K562 (cell line): ENCODE data around the gene DKK1. TPM values are rescaled to one million over a fixed set of nuclear protein-coding genes. Genes with fewer than 3 reads are reported as not detected.

Source experiments
- ATAC-seq: fragments of 200-7000 bp; cut with Tn5 transposase; 3 replicates; pipeline ENCODE4 v1.9.1; 2020; ENCODE audit warnings: moderate library complexity
- BruUV-seq: library from RNA; stranded (reverse); fragments of 400-500 nt; replicated peaks from 2 replicates; lab custom pipeline; 2021; lab: Mats Ljungman, UMichigan
- CTCF ChIA-PET: fragments of 300-600 bp; formaldehyde crosslinking; extraction: SDS; loops from one replicate; lab custom pipeline; 2021; ENCODE audit warnings: low intra/inter-chr PET ratio; lab: Yijun Ruan, JAX
- POLR2A ChIA-PET: fragments of 300-600, 350-650 bp; sonication (Branson Sonifier 250); formaldehyde crosslinking; extraction: SDS; loops from one replicate; lab custom pipeline; 2021; ENCODE audit warnings: antibody characterized with exemption, inconsistent platforms; lab: Yijun Ruan, JAX
- DNase-seq, 4 experiments: peaks; one replicate each; pipeline versions ENCODE4 v3.0.0 to v3.0.0-alpha.2; 2011 to 2018; ENCODE audit warnings: low spot score in 3 of 4, mixed read lengths in 3 of 4; ENCODE audit errors: extremely low read depth in 1 of 4
- FAIRE-seq: peaks from 2 replicates; lab custom pipeline; 2011; peaks lifted over from hg19 to GRCh38; lab: Jason Lieb, UNC
- H2AFZ ChIP-seq: 2 replicates; pipeline ENCODE4 v1.6.0; 2011; ENCODE audit warnings: low read depth, low read length, control low read depth, inconsistent platforms
- H3K27ac ChIP-seq: fragments of 200-600 bp; 3 replicates; pipeline ENCODE4 v1.8.0; 2011; ENCODE audit warnings: low read depth, mild to moderate bottlenecking, control low read depth, inconsistent platforms, low read length, moderate library complexity, mixed read lengths; ENCODE audit errors: extremely low read depth
- H3K27me3 ChIP-seq, 2 experiments: fragments of 300-600 bp in 1 of 2; 2 replicates in 1 of 2; 3 replicates in 1 of 2; pipeline versions ENCODE4 v1.6.0 to v1.8.0; 2011; ENCODE audit warnings: inconsistent platforms in 2 of 2, low read length in 2 of 2, mild to moderate bottlenecking in 1 of 2, mixed read lengths in 1 of 2, moderate library complexity in 1 of 2; ENCODE audit not compliant: control insufficient read depth in 2 of 2, insufficient read depth in 2 of 2
- H3K36me3 ChIP-seq: fragments of 300-600 bp; 3 replicates; pipeline ENCODE4 v1.8.0; 2011; ENCODE audit warnings: mild to moderate bottlenecking, low read length, inconsistent platforms; ENCODE audit not compliant: control insufficient read depth, insufficient read depth
- H3K4me1 ChIP-seq, 2 experiments: fragments of 200-600 bp in 1 of 2; replicated peaks in 1 of 2; 2 replicates in 1 of 2; 3 replicates in 1 of 2; pipeline versions ENCODE4 v1.5.1 to v1.8.0; 2011; ENCODE audit warnings: inconsistent platforms in 2 of 2, low read length in 2 of 2, mild to moderate bottlenecking in 1 of 2, mixed read lengths in 1 of 2, moderate library complexity in 1 of 2; ENCODE audit not compliant: control insufficient read depth in 2 of 2, insufficient read depth in 2 of 2
- H3K4me2 ChIP-seq: 2 replicates; pipeline ENCODE4 v1.6.1; 2011; ENCODE audit warnings: low read length, control low read depth, inconsistent platforms, mixed read lengths; ENCODE audit not compliant: insufficient read depth
- H3K4me3 ChIP-seq: fragments of 200-600 bp; sonication (generic), shearing (Covaris generic); 2 replicates; pipeline ENCODE4 v1.5.1; 2016; ENCODE audit warnings: control low read depth, inconsistent platforms
- H3K79me2 ChIP-seq: fragments of 200-600 bp; 3 replicates; pipeline ENCODE4 v1.8.0; 2011; ENCODE audit warnings: low read length, inconsistent platforms; ENCODE audit not compliant: control insufficient read depth, insufficient read depth
- H3K9ac ChIP-seq, 2 experiments: 2 replicates each; pipeline versions ENCODE4 v1.6.0 to v1.6.1; 2011; ENCODE audit warnings: low read depth in 2 of 2, low read length in 2 of 2, control low read depth in 1 of 2, inconsistent platforms in 1 of 2, mild to moderate bottlenecking in 1 of 2, mixed read lengths in 1 of 2; ENCODE audit not compliant: insufficient read depth in 1 of 2
- H3K9me1 ChIP-seq: one replicate; pipeline ENCODE4 v1.6.0; 2011; ENCODE audit warnings: inconsistent platforms, mild to moderate bottlenecking, low read length, moderate library complexity; ENCODE audit not compliant: control insufficient read depth, insufficient read depth
- H3K9me3 ChIP-seq: replicated peaks from 2 replicates; pipeline ENCODE4 v1.5.1; 2011; ENCODE audit warnings: low read depth, low read length, inconsistent platforms; ENCODE audit not compliant: control insufficient read depth, insufficient read depth
- H4K20me1 ChIP-seq: replicated peaks from 2 replicates; pipeline ENCODE4 v1.6.1; 2011; ENCODE audit warnings: low read length, inconsistent platforms, mixed read lengths; ENCODE audit not compliant: control insufficient read depth, insufficient read depth
- HEY1 ChIP-seq: fragments of 250-450 bp; sonication (Bioruptor Pico); IDR thresholded peaks from 2 replicates; pipeline ENCODE4 v1.5.0; 2020; ENCODE audit warnings: mild to moderate bottlenecking, moderate library complexity, borderline replicate concordance
- MAFF ChIP-seq: IDR thresholded peaks from 2 replicates; pipeline ENCODE4 v1.6.1; 2012; ENCODE audit warnings: low read length, improper control_type of control experiment
- NFE2 ChIP-seq: IDR thresholded peaks from 2 replicates; pipeline ENCODE4 v1.6.1; 2014; ENCODE audit warnings: antibody characterized with exemption, low read depth
- RFX5 ChIP-seq: IDR thresholded peaks from 2 replicates; pipeline ENCODE4 v1.6.1; 2011; ENCODE audit warnings: low read depth, mild to moderate bottlenecking, improper control_type of control experiment, low read length
- SIRT6 ChIP-seq: IDR thresholded peaks from one replicate; pipeline ENCODE4 v1.6.1; 2012; ENCODE audit warnings: low read depth, mild to moderate bottlenecking, control low read depth, inconsistent platforms, low read length, moderate library complexity
- SIX5 ChIP-seq, 2 experiments: IDR thresholded peaks; 2 replicates each; pipeline ENCODE4 v1.6.1; 2011; ENCODE audit warnings: low read length in 2 of 2, borderline replicate concordance in 1 of 2, low read depth in 1 of 2, mild to moderate bottlenecking in 1 of 2, moderate library complexity in 1 of 2; ENCODE audit not compliant: insufficient read depth in 1 of 2
- SRSF3 ChIP-seq: fragments of 200-400 bp; formaldehyde crosslinking; IDR thresholded peaks from 2 replicates; pipeline ENCODE4 v1.6.1; 2016; ENCODE audit warnings: mild to moderate bottlenecking, low read length, moderate library complexity; ENCODE audit not compliant: insufficient read depth
- TCF3 ChIP-seq: sonication (generic); formaldehyde crosslinking; IDR thresholded peaks from 2 replicates; pipeline ENCODE4 v1.4.0; 2020; ENCODE audit warnings: mild to moderate bottlenecking, missing genetic modification reagents
- XRCC4 ChIP-seq: IDR thresholded peaks from one replicate; pipeline ENCODE4 v1.6.1; 2011; ENCODE audit not compliant: insufficient read depth, insufficient read length; ENCODE audit errors: extremely low read depth
- ZNF584 ChIP-seq: fragments of 200-800 bp; sonication (Bioruptor generic); IDR thresholded peaks from 2 replicates; pipeline ENCODE4 v1.6.1; 2016; ENCODE audit warnings: low read depth, mild to moderate bottlenecking, missing genetic modification characterization, missing compliant biosample characterization
- WGBS: fragments of 100-300 bp; shearing (Covaris generic); methylation state at CpG from one replicate; pipeline ENCODE4 v1.1.6; 2016; ENCODE audit warnings: low coverage, mixed read lengths; ENCODE audit not compliant: insufficient coverage; ENCODE audit errors: missing lambda C conversion rate; 5-methylcytosine and 5-hydroxymethylcytosine counted together
- in situ Hi-C: fragments of 300-500 bp; cut with MboI; formaldehyde crosslinking; loops from 4 replicates; pipeline ENCODE4 v1.15.0; 2018; ENCODE audit warnings: inconsistent platforms, mixed read lengths
- intact Hi-C: fragments of 100-400 bp; cut with micrococcal nuclease; formaldehyde crosslinking; loops from 2 replicates; pipeline ENCODE4 v1.14.2; 2022
- polyA plus RNA-seq, 8 experiments: library from polyadenylated mRNA; depleted of rRNA in 4 of 8; stranded (reverse) in 5 of 8; unstranded in 3 of 8; fragments of >200 nt; fragmentation: Nextera tagmentation in 2 of 8; fragmentation: Illumina TruSeq in 1 of 8; extraction: Ambion mirVana in 2 of 8; extraction: Trizol in 1 of 8; gene quantifications; 2 replicates each; pipeline versions ENCODE4 v1.2.1 to v1.2.3, GENCODE V29; 2011 to 2014; ENCODE audit warnings: inconsistent platforms in 1 of 8, missing spikeins in 1 of 8
- total RNA-seq, 7 experiments: library from RNA; depleted of rRNA in 6 of 7; stranded (reverse); fragments of >200 nt in 6 of 7; fragmentation: Illumina TruSeq in 2 of 7; extraction: Trizol in 2 of 7; gene quantifications; 2 replicates each; pipeline versions ENCODE4 v1.2.1 to v1.2.3, GENCODE V29; 2011 to 2021; ENCODE audit warnings: low replicate concordance in 1 of 7

DKK1 gene
- total and polyA plus RNA-seq, 9 of the 15 experiments (the other 6 are each of a cell fraction or from before 2014, with no cell fraction given), result 0.13 TPM; not detected in 8

DNA sequence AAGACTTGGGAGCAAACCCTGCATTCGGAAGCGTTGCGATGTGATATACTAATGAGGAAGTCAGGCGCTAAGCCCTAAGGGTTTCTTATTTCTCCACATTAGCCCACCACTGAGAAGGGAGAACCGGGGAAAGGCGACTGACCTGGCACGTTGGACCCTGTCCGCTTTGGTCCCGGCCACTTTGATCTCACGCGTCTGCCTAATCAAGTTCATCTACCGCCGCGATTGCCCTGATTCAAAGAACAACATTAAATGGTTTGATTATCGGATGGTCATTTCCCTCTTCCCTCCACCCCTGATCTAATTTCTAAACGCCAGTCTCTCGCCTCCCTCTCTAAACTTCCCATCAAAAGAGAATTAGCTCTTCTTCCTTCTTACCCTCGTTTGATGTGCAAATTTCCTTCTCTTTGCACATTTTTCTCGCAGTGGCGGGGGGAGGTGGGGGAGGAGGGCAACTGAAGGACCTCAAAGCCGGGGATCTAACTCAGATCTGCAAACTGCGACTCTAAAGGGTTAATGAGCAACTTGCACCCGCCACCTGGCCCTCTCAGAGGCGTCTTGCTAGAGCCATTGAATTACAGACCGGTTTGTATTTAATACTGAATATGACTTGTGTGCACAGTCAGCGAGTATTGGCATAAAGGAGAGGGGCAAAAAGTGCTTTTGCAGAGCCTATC lies 687 bp upstream of the DKK1 start:
- BruUV-seq, result no TSS peak
- Histone ChIP-seq H3K9me1 (no peaks in the 10 kb centered on the region), H3K27me3 (no peaks in the 10 kb centered on the region), H3K27ac (no peak overlapping the region), H3K9me3 (no peaks in the 10 kb centered on the region; the same call in 1 of the 2 replicates), H3K4me3 (no peak overlapping the region), H3K36me3 (no peaks in the 10 kb centered on the region), H4K20me1 (no peaks in the 10 kb centered on the region), H3K4me2 (no peak overlapping the region), H3K4me1 (peaks cover 0 to 6% of the 10 kb centered on the region in 2 experiments; a peak in 1 of 5 replicates), H3K79me2 (no peaks in the 10 kb centered on the region), H3K9ac (no peak overlapping the region), H2AFZ (no peak overlapping the region)
- no peak for FAIRE-seq
- no peak for ATAC-seq
- TF ChIP-seq SIX5 (IDR thresholded peaks at IDR 0.05; ENCODE audit: borderline replicate concordance in 1 of 2, insufficient read depth in 1 of 2, low read depth in 1 of 2, low read length in 2 of 2) (no peak), RFX5 (no peak), MAFF (no peak), HEY1 (no peak), NFE2 (no peak), SRSF3 (no peak), ZNF584 (no peak), SIRT6 (no peak), XRCC4 (no peak), TCF3 (CRISPR knock-in tag) (no peak)
- in situ Hi-C loops, result no loop called here
- intact Hi-C loops, result loop anchor here (5.0 kb wide), 1 partner anchor 174 kb away; no protein-coding TSS in a partner anchor
- WGBS, result under 1% methylated on average over 25 of the region's 26 CpGs
- no peak for DNase-seq
- ChIA-PET CTCF (no interaction called here), POLR2A (no interaction called here)
